DOHH2 (cell line): Measurements from ENCODE around the gene HSD3B7.

ENCODE experiments used
- H3F3A ChIP-seq: fragments of 200-600 bp; sonication (generic), shearing (Covaris generic); 2 replicates; pipeline ENCODE4 v1.6.0; 2016; ENCODE audit warnings: antibody characterized with exemption, mild to moderate bottlenecking; ENCODE audit not compliant: control insufficient read depth, insufficient read depth
- H3K27ac ChIP-seq: fragments of 200-600 bp; sonication (generic); 2 replicates; pipeline ENCODE4 v1.5.1; 2014; ENCODE audit warnings: low read depth, mild to moderate bottlenecking, low read length, moderate library complexity
- H3K27me3 ChIP-seq: fragments of 200-600 bp; sonication (generic); 2 replicates; pipeline ENCODE4 v1.6.1; 2014; ENCODE audit warnings: mild to moderate bottlenecking, low read length, mixed read lengths; ENCODE audit not compliant: control insufficient read depth
- H3K36me3 ChIP-seq: fragments of 200-600 bp; sonication (generic); 2 replicates; pipeline ENCODE4 v1.6.1; 2014; ENCODE audit warnings: mild to moderate bottlenecking, low read length, moderate library complexity, mixed read lengths; ENCODE audit not compliant: control insufficient read depth
- H3K4me1 ChIP-seq: fragments of 200-600 bp; sonication (generic); 2 replicates; pipeline ENCODE4 v1.6.1; 2014; ENCODE audit warnings: mild to moderate bottlenecking, low read length, mixed read lengths; ENCODE audit not compliant: control insufficient read depth
- H3K4me2 ChIP-seq: fragments of 200-600 bp; sonication (generic); 2 replicates; pipeline ENCODE4 v1.6.0; 2014; ENCODE audit warnings: mild to moderate bottlenecking, low read length, moderate library complexity
- H3K4me3 ChIP-seq: fragments of 200-600 bp; sonication (generic); 2 replicates; pipeline ENCODE4 v1.5.1; 2014; ENCODE audit warnings: mild to moderate bottlenecking, low read length, mixed read lengths
- H3K79me2 ChIP-seq: fragments of 200-600 bp; sonication (generic); 2 replicates; pipeline ENCODE4 v1.6.1; 2014; ENCODE audit warnings: mild to moderate bottlenecking, low read length, mixed read lengths; ENCODE audit not compliant: control insufficient read depth
- H3K9me2 ChIP-seq: fragments of 200-600 bp; sonication (generic); replicated peaks from 2 replicates; pipeline ENCODE4 v1.6.1; 2014; ENCODE audit warnings: mild to moderate bottlenecking, low read length, mixed read lengths; ENCODE audit not compliant: control insufficient read depth
- H3K9me3 ChIP-seq: fragments of 200-600 bp; sonication (generic); 2 replicates; pipeline ENCODE4 v1.6.1; 2014; ENCODE audit warnings: antibody characterized with exemption, low read length, mixed read lengths; ENCODE audit not compliant: control insufficient read depth, insufficient read depth
- H4K20me1 ChIP-seq: fragments of 200-600 bp; sonication (generic); 2 replicates; pipeline ENCODE4 v1.6.0; 2014; ENCODE audit warnings: low read depth, mild to moderate bottlenecking, antibody characterized with exemption, low read length, moderate library complexity; ENCODE audit not compliant: control insufficient read depth, insufficient read depth
- EZH2phosphoT487 ChIP-seq: fragments of 200-600 bp; sonication (generic); IDR thresholded peaks from 2 replicates; pipeline ENCODE4 v1.6.1; 2017; ENCODE audit warnings: borderline replicate concordance, mild to moderate bottlenecking, antibody characterized with exemption, low read length, moderate library complexity, mixed read lengths
- TF ChIP-seq, protein P1 (sequence below): fragments of 200-600 bp; sonication (generic); IDR thresholded peaks from one replicate; pipeline ENCODE4 v1.5.1; 2014; ENCODE audit warnings: antibody characterized with exemption, mild to moderate bottlenecking, low read depth, low read length; ENCODE audit not compliant: poor library complexity, severe bottlenecking

Gene HSD3B7

DNA sequence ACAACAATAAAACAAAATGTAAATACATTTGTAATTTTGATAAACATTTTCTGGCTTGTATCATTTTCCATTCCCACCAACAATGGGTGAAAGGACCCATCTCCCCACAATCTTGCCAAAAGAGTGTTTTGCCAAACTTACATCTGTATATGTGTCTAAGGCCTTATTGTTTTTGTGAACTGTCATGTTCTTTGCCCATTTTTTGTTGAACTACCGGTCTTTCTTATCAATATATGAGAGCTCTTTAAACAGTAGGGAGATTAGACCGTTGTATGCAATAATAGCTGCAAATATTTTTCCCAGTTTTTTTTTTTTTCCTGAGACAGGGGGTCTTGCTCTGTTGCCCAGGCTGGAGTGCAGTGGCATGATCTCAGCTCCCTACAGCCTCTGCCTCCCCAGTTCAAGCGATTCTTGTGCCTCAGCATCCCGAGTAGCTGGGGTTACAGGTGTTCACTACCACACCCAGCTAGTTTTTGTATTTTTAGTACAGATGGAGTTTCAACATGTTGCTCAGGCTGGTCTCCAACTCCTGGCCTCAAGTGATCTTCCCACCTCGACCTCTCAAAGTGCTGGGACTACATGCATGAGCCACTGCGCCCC is 38.7 kb downstream of the HSD3B7 start:
- Histone ChIP-seq H4K20me1 (no peaks in the 10 kb centered on the region), H3K9me2 (no peaks in the 10 kb centered on the region), H3K9me3 (no peaks in the 10 kb centered on the region), H3K36me3 (no peaks in the 10 kb centered on the region), H3K27me3 (no peaks in the 10 kb centered on the region), H3K79me2 (no peaks in the 10 kb centered on the region), H3F3A (no peaks in the 10 kb centered on the region), H3K4me2 (no peak overlapping the region), H3K27ac (no peak overlapping the region), H3K4me3 (no peak overlapping the region), H3K4me1 (no peaks in the 10 kb centered on the region)
- TF ChIP-seq, protein P1, sequence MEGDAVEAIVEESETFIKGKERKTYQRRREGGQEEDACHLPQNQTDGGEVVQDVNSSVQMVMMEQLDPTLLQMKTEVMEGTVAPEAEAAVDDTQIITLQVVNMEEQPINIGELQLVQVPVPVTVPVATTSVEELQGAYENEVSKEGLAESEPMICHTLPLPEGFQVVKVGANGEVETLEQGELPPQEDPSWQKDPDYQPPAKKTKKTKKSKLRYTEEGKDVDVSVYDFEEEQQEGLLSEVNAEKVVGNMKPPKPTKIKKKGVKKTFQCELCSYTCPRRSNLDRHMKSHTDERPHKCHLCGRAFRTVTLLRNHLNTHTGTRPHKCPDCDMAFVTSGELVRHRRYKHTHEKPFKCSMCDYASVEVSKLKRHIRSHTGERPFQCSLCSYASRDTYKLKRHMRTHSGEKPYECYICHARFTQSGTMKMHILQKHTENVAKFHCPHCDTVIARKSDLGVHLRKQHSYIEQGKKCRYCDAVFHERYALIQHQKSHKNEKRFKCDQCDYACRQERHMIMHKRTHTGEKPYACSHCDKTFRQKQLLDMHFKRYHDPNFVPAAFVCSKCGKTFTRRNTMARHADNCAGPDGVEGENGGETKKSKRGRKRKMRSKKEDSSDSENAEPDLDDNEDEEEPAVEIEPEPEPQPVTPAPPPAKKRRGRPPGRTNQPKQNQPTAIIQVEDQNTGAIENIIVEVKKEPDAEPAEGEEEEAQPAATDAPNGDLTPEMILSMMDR: no peak
- TF ChIP-seq EZH2phosphoT487: no peak

DNA sequence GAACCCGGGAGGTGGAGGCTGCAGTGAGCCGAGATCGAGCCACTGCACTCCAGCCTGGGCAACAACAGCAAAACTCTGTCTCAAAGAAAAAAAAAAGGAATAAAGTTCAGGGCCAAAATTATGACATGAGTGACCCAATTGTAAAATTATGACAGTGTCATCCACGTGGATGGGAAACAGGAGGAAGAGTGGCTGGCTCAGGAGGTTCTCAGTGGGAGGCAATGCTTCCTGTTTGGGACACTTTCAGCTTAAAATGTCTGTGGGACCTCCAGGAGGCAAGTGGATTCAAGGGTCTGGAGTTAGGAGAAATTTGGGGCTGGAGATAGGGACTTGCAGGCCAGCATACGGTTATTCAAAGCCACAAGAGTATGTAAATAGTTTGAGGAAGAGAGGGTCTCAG is 40.3 kb downstream of the HSD3B7 start:
- Histone ChIP-seq H3K27me3 (no peaks in the 10 kb centered on the region), H3K4me2 (no peak overlapping the region), H3F3A (no peaks in the 10 kb centered on the region), H3K79me2 (no peaks in the 10 kb centered on the region), H3K36me3 (no peaks in the 10 kb centered on the region), H3K9me2 (no peaks in the 10 kb centered on the region), H3K27ac (no peak overlapping the region), H3K4me1 (no peaks in the 10 kb centered on the region), H3K9me3 (no peaks in the 10 kb centered on the region), H4K20me1 (no peaks in the 10 kb centered on the region), H3K4me3 (no peak overlapping the region)
- TF ChIP-seq, protein P1: no peak
- no peak for TF ChIP-seq EZH2phosphoT487

DNA sequence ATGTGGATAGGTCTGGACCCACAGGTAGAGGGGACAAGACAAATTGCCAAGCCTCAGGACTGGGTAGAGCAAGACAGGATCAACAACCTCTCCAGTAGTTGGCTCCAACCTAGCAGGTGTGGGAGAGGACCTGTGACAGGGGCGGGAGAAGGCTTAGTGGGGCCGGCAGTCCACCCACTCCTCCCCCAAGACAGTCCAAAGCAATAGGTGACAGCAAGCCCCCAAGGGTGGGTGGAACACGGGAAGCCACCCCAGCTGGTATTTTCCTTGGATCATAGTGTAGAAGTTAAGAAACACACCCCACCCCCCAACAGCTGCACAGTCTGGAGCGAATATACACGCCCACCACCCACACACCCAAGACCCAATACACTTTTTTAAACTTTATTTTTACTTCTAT is 44.3 kb downstream of the HSD3B7 start:
- H3K4me1 ChIP-seq: peaks cover 15% of the 10 kb centered on the region

More for the DNA sequence above, 44.3 kb downstream of the HSD3B7 start:
- Histone ChIP-seq H3K9me2 (no peaks in the 10 kb centered on the region), H3K79me2 (peaks cover 7% of the 10 kb centered on the region), H3K4me2 (no peak overlapping the region), H3F3A (no peaks in the 10 kb centered on the region), H4K20me1 (no peaks in the 10 kb centered on the region), H3K9me3 (no peaks in the 10 kb centered on the region), H3K27ac (no peak overlapping the region), H3K36me3 (no peaks in the 10 kb centered on the region), H3K4me3 (no peak overlapping the region), H3K27me3 (no peaks in the 10 kb centered on the region)
- no peak for TF ChIP-seq EZH2phosphoT487
- TF ChIP-seq, protein P1: no peak
